GM21717 (cell line): ENCODE measurements around the gene CHURC1.

Experiments
- ATAC-seq: cut with Tn5 transposase; IDR thresholded peaks from one replicate; pipeline ENCODE4 v1.9.1; 2021; ENCODE audit warnings: mild to moderate bottlenecking, moderate library complexity; ENCODE audit not compliant: unreplicated experiment

CHURC1 gene

GRCh38 chr14:64983439-64984310, 69.4 kb downstream of the CHURC1 start:
- ATAC-seq, result no peak
